Gastrocnemius medialis (tissue), 4 donors: ENCODE data around the gene PLEKHA5.

Experiments used
- CTCF ChIP-seq, 5 experiments: fragments of 450-650 bp in 3 of 5; fragments of 200-600 bp in 2 of 5; sonication (generic) in 2 of 5; IDR thresholded peaks in 4 of 5; conservative IDR thresholded peaks in 1 of 5; 1 replicate in 4 of 5; 2 replicates in 1 of 5; pipeline ENCODE4 v1.5.1; 2016 to 2019; ENCODE audit warnings: antibody characterized with exemption in 5 of 5, mild to moderate bottlenecking in 3 of 5, moderate library complexity in 3 of 5
- POLR2A ChIP-seq, 2 donors: fragments of 450-650 bp; IDR thresholded peaks; one replicate each; pipeline ENCODE4 v1.6.1; 2017; ENCODE audit warnings: antibody characterized with exemption in 2 of 2, mild to moderate bottlenecking in 2 of 2, moderate library complexity in 2 of 2

DNA sequence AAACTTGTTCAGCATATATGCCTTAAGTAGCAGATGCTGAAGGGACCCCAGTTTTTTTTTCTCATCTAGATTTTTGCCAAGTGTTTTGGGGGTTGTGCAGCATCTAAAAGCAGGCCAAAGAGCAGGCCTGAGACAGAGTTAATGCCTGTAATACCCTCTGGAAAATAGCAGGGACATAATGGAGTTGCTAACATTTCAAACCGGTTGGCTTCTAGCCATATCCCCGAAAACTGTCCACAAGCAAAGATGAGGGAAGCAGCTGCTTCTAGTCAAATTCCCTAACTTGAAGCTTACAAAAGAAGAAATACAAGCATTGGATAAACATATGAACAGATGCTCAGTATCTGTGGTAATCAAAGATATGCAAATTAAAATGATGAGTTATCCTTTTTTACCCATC lies 257.6 kb downstream of the PLEKHA5 start:
- TF ChIP-seq CTCF (IDR thresholded peaks at IDR 0.05 in 4 of 5, conservative IDR thresholded peaks at IDR 0.05 in 1 of 5) (no peak), POLR2A (IDR thresholded peaks at IDR 0.05) (no peak)
